NCI-H774 (cell line): Measurements from ENCODE around the gene SCN5A.

Source experiments
- DNase-seq: peaks from one replicate; lab custom pipeline; 2025; lab: John Stamatoyannopoulos, UW

SCN5A gene

DNA sequence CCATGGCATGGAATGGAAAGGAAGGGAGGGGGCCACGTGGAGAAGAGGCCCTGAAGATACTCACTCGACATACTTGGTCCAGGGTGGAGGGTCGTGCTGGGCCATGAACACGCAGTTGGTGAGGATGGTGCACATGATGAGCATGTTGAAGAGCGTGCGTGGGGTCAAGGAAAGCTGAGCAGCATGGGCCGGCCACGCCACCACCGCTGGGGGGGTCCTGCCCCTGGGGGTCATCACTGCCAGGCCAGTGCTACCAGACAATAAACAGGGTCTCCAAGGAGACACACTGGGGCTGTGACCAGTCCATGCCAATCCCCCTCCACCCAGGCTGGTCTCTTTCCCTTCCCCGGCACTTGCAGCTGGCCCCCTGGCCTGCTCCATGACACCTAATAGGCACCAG, 27.2 kb downstream of the SCN5A start:
- DNase-seq = no peak

DNA sequence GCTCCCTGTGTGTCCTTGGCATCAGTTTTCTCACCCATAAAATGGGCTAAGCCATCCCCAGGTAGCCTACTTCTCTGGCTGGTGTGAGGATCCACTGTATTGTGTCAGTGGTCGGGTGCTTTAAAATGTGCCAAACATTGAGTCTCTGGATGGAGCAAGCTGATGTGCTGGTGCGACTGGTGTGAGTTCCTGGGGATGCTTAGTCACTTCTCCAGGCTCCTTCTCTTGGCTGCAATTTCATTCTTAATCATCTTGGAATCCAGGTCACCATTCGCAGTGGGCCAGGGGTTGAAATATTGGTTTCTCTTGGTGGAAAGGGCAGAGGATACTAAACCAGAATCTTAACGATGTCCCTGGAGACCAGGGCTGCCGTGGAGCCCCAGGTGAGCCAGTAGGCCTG, 29.3 kb downstream of the SCN5A start:
- DNase-seq = no peak

GRCh38 chr3:38618343-38618742, 31.1 kb downstream of the SCN5A start:
- DNase-seq = no peak

- DNase-seq = no peak
Observed at GRCh38 chr3:38617586-38617985, 31.9 kb downstream of the SCN5A start.

DNA sequence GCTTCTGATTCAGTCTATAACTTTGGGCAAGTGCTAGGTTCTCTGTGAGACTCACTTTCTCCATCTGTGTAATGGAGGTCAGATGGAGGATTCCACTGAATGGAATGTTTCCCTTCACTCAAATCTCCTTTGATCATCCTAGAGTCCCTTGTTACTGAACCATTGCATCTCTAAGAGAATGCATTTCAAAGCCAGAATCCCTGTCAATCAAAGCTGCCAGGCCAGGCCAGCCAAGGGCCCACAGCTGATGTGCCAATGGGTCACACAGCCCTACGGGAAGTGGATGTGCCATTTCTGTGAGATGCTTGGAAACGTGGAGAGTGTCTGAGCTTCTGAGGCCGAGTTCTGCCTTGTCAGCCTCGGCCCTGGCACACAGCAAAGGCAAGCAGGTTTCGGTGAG, 32.4 kb downstream of the SCN5A start:
- DNase-seq = no peak

DNA sequence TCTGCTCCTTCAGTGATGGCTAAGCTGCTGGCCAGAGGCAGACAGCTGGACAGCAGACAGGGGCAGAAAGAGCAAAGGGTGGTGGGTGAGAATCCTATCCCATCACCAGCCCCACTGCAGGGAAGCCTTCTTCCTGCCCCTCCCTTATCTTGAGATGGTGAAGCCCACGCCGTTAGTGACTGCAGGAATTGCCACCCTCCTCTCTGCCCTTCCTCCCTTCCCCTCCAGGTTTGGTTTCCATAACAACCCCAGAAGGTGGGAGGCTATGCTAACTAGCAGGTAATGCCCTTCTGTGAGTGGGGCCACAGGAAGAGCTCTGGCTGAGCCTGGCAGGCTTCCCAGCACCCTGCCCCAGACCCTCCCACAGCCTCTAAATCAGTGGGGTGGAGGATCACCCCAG, 32.8 kb downstream of the SCN5A start:
- no peak for DNase-seq

- no peak for DNase-seq
Observed at GRCh38 chr3:38616111-38616510, 33.4 kb downstream of the SCN5A start.

- no peak for DNase-seq
Observed at GRCh38 chr3:38614651-38615352, 34.7 kb downstream of the SCN5A start.

DNA sequence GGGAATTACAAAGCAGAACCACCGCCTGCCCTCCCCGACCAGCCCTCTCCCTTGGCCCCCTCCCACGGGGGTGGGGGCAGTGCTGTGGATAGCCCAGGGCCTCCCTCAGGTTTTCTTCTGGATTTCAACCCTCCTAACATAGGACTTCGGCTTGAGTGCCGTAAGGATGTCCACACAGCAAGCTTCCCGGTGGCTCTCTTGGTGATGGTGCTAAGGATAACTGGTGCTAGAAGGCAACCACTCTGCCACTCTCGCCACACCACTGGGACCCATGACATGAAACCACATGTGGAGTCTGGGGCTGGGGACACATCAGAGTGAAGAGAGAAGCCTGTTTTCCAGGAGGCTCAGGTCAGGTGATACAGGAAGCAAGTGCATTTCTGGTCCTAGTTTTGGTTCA, 35.4 kb downstream of the SCN5A start:
- no peak for DNase-seq

DNA sequence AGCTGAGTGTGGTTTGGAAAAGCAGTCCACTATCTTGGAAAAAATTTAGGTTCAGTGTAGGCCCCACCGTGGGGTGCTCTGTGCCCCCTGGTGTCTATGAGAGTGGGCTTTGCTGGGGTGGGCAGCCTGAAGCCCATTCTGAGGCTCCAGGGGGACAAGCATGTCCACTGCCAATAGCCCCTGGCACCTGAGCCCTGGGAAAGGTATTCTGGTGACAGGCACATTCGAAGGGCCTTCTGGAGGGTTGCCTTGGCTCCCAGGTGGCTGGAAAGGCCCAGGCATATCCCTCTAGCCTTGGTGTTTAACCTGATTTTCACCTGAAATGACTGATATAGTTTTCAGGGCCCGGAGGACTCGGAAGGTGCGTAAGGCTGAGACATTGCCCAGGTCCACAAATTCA, 36.1 kb downstream of the SCN5A start:
- DNase-seq = no peak

DNA sequence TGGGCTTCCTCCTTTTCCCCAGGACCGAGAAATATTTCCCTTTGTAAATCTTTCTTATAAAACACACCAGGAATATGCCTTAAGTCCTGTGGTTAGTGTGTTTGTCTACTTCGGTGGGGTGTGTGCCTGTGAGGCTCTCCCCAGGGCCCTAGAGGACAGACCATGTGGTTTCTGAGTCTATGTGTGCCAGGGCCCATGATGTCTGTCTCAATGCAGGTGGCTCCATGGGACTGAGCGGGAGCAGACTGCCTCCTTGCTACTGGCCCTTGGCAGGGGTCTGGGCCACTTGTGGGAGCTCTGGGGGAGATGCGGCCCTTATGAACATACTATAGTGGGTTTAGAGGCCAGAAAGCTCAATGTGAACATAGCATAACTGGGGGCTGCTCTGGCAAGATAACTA, 37.6 kb downstream of the SCN5A start:
- DNase-seq = no peak

DNA sequence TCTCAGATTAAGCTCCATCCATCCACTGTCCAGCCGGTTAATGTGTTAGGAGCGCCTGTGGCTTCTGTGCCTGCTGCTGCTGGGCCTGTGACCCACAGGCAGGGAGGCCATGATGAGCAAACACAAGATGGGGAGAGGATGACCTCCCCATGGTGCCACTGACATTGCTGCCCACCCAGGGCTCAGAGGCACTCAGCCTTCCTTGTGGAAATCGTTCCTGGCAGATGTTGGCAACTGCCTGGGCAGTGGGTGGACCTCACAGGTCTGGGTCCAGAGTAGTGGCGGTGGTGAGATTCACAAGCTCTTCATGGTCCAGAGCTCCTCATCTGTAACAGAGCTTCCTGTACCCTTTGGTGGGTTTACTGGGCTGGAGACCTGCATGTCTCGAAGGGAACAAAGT, 38.6 kb downstream of the SCN5A start:
- DNase-seq = no peak

DNA sequence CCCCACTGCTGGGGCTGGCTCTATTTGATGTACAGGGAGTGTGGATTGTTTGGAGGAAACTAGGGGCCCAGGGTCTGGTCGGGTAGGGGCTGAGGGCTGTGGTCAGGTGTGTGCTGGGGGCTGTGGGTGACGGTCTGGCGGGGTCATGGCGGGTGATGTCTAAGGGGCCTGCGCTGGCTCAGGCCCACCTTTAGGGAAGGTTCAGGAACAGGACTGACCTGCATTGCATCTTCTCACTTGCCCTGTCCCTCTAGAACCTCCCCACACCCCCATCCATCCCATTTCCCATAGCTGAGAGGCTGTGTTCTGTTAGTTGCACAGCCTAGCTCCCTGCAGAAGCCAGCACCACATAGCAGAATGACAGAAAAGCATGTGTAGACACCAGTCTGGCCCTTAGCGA, 39.1 kb downstream of the SCN5A start:
- no peak for DNase-seq

GRCh38 chr3:38609386-38610111, 39.9 kb downstream of the SCN5A start:
- no peak for DNase-seq

DNA sequence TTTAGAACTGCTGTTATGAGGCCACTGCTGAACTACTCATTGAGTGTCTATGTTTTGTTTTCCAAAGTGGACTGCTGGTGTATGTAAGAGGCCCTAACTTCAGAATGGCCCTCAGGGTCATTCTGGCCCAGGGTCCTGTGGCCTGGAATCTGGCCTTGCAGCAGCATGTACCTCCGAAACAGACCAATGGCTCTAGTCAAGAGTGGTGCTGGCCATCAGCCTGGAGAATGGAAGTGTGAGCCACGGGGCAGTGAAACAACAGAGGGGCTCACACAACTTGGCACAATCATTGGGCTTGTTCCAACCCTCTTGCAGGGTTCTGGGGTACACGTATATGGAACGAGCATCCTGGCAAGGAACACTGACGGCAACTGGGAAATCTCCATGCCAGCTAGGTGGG, 40.5 kb downstream of the SCN5A start:
- no peak for DNase-seq

GRCh38 chr3:38608086-38608775, 41.3 kb downstream of the SCN5A start:
- DNase-seq = no peak

DNA sequence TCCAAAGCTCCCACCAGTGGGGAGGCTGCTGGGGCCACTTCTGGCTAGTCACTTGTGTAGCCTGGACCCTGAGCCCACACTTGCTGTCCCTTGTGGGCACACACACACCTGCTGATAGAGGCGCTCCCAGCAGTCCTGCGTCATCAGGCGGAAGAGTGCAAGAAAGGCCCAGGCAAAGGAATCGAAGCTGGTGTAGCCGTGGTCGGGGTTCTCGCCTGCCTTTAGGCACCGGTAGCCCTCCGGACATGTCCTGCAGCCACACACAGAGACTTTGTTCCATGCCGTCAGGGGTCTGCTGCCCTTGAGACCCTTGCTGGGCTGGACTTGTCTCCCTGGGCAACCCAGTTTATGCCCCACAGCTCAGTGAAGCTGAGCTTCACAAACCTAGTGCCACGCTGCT, 42.9 kb downstream of the SCN5A start:
- no peak for DNase-seq

- DNase-seq = no peak
Observed at GRCh38 chr3:38605981-38606380, 43.5 kb downstream of the SCN5A start.

GRCh38 chr3:38604246-38604645, 45.2 kb downstream of the SCN5A start:
- DNase-seq = no peak

- no peak for DNase-seq
Observed at GRCh38 chr3:38603731-38604131, 45.8 kb downstream of the SCN5A start.

DNA sequence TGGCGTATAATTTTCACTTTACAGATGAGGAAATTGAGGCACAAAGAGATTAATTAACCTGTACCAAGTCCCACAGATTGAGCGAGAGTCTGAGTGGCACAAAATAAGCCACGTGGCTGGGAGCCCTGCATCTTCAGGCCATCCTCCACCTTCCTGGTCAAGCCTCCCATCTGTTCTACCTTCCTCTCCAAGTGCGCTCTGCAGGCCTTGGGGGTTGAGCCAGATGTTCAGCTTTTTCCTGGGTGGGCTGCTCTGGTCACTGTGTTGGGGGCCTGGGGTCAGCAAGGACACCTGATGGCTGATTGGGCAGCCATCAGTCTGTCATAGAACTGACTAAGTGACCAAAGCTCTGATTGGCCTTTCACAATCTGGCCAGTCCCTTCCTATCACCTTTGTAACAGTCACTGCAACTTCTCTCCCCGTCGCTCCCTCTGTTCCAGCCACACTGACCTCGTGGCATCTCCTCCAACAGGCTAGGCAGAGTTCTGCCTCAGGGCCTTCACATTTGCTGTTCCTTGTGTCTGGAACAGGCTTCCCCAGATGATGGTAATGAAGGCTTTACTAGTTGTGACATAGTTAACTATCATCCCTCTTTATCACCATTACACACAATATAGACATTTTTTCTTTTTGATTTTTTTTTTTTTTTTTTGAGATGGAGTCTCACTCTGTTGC, 46.8 kb downstream of the SCN5A start:
- DNase-seq = no peak

DNA sequence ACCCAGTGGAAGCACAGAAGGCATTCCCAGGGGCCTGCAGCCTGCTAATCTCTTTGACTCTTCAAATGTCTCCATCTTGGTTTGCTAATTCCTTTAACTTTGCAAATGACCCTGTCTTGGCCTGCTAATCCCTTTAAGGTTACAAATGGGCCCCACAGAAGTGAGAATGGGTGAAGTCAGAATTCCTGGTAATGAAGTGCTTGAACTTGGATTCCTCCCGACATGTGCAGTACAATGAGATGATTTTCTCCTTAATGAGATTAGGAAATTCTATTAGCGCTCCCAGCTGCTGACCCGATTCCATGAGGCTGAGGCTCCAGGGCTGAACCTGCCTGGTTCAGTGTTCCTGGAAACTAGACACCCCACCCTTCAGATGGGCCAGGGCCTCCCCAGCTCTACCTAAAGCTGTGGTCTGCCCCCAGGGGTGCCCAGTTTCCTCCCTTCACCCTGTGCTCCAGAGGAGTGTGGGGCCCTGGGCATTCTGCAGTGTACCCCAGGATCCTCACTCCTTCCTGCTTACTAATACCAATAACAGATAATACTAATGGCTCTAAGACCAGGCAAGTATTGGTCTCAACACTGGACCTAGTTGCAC, 47.4 kb downstream of the SCN5A start:
- no peak for DNase-seq
